Hematopoietic multipotent progenitor cell treated with erythropoietin and hydrocortisone succinate and interleukin-3 and kit ligand, for 4 days (in vitro differentiated cells): ENCODE data around the gene ISYNA1.
"Not testable (repeated sequence)": the region's sequence is repeated elsewhere in the genome, so short reads cannot be mapped to it uniquely, and the experiment has no call there.

Experiments
- DNase-seq: peaks from one replicate; pipeline ENCODE4 v3.0.0-alpha.2; 2015

The ISYNA1 gene

GRCh38 chr19:18418483-18419194 lies 19.3 kb downstream of the ISYNA1 start:
- DNase-seq: peak; percentile 74

GRCh38 chr19:18418029-18418482 lies 19.9 kb downstream of the ISYNA1 start:
- DNase-seq: no peak

DNA sequence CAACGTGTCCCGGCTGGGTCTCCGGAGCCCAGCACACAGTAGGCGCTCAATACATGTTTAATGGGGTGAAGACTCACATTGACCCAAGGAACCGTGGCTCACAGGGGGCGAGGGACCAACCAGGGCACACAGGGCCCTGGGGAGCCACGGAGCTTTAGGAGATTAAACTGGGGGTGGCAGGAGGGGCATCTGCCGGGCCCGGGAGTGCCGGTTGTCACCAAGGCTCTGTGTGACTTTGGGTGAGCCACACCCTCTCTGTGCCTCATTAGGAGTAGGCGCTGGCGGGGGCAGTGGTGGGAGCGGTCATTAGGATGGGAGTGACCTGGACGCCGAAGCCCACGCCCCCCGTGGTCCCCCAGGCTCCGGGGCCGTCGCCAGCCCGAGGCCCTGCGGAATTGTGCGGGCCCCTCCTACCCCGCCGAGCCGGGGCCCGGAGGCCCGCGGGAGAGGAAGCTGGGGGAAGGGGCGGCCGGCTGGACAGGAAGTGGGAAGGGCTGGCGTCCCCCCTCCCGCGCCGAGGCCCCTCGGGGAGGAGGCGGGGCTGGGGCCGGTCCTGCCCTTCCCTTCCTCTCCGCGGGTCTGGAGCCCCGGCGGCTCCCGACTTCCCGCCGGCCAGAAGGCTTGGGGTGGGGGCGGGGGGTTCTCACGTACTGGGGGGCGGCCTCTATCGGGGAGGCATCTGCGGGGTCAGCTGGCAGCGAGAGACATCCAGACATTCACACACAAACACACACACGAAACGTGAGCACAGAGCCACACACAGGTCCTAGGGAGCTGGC lies 20.5 kb downstream of the ISYNA1 start:
- peak; percentile 93 for DNase-seq

DNA sequence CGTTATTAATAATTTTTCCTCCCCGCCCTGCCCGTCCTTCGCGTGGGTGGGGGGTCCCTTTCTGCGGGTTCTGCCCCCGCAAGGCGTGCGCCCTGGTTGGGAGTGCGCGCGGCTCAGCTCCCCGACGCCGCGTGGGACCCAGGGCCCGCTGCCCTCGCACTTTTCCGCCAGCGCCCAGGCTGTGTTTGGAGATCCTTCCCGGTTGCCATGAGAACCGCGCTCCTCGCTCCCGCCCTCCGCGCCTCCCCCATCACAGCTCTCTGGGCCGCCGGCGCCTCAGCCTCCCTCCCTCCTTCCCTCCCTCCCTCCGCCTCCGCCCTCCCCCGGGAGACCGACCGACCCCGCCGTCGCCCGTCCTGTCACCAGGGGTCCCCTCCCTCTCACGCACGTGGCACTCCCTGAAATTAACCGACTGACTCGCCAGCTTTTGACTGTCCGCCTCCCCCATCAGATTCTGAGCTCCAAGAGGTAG lies 21.1 kb downstream of the ISYNA1 start:
- DNase-seq: peak; percentile 95

DNA sequence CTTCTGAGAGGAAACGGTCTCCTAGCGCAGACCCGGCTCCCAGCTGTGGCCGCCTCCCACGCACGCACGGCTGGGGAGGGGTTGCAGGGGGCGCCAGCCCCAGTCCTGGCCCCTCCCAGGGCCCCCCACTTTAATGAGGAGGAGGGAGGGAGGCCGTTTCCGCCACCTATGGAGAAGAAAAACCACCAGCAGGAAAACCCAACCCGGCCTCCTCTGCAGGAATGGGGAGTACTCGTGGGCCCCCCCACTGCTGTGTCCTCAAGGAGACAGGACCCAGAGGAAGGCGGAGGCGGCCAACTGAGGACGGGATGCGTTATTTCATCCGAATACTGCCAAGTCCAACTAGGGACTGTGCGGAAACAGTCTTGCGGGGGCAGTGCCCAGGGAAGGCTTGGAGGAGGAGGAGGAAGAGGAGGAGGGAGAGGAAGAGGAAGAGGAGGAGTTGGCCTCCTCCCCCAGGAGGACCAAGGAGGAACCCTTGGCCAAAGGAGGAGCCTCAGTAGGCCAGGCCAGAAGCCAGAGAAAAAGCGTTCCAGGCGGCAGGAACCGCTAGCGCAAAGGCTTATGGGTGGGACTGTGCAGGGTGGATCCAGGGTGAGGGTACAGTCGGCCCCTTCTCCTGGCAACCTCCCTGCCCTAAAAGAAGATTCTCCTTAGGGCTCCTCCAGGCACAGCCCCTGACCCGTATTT lies 22.6 kb downstream of the ISYNA1 start:
- peak; percentile 86 for DNase-seq

DNA sequence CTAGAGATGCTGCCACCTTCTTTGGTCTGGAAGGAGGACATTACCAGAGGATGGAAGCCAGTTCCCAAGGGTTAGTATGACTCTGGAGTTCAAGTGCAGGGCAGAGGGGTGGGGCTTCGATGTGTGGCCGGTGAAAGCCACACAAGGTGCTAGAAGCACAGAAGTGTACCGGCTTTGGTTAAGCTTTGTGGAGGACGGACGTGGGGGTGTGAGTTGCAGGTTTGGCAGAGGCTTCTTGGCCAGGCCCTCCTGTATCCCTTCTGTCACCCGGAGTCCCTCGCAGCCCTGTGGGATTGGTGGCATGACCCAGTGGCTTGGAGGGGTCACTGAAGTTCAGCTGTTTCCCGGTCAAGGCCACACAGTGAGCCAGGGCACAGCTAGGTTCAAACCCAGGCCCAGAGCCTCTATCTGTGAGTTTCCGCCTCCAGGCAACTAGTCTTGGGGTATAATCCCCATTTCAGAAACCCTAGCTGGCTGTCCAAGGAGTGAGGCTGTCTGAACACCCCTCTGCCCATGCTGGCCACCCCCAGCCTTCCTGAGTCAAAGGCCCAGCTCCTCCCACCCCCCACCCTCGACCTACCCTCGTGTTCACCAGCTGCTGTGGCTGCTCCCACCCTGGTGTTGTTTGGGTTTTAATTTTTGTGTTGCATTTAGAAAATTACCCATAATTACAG lies 23.3 kb downstream of the ISYNA1 start:
- DNase-seq: peak; percentile 59

GRCh38 chr19:18412610-18413239 lies 25.2 kb downstream of the ISYNA1 start:
- DNase-seq: no peak

GRCh38 chr19:18408053-18408476 lies 29.9 kb downstream of the ISYNA1 start:
- DNase-seq: peak; percentile 69

GRCh38 chr19:18406749-18407148 lies 31.2 kb downstream of the ISYNA1 start:
- no peak for DNase-seq

DNA sequence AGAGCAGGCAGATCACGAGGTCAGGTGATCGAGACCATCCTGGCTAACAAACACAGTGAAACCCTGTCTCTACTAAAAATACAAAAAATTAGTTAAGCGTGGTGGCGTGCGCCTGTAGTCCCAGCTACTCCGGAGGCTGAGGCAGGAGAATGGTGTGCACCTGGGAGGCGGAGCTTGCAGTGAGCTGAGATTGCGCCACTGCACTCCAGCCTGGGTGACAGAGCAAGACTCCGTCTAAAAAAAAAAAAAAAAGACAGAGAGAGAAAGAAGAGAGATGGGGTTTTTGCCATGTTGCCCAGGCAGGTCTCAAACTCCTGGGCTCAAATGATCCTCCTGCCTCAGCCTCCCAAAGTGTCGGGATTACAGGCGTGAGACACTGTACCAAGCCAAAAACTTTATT lies 32.2 kb downstream of the ISYNA1 start:
- DNase-seq: not testable (repeated sequence)

GRCh38 chr19:18402455-18403248 lies 35.3 kb downstream of the ISYNA1 start:
- peak; percentile 23 for DNase-seq

DNA sequence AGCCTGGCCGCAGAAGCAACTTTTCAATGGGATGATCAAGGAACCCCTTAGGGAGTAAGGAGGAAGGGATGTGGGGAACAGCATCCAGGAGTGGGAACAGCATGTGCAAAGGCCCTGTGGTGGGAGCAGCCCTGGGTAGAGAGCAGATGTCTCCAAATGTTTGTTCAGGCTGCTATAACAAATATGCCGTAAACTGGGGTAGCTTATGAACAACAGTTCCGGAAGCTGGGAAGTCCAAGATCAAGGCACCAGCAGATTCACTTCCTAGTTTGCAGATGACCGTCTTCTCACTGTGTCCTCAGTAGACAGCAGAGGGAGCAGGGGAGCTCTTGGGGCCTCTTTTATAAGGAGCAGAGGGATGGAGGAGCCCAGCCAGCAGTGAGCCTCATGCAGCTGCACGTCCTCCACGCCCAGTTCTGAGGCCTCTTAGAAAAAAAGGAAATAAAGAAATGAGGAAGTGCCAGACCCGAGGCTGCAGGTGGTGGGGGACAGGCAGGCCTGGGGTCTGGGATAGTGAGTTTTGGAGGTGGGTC lies 36.3 kb downstream of the ISYNA1 start:
- DNase-seq: peak; percentile 98

GRCh38 chr19:18399008-18399407 lies 38.9 kb downstream of the ISYNA1 start:
- peak; percentile 66 for DNase-seq

- peak; percentile 87 for DNase-seq
Observed at GRCh38 chr19:18397242-18398202, 40.4 kb downstream of the ISYNA1 start, which contains the start of gene LRRC25. TSS of gene LRRC25 (minus strand) at chr19:18397622. CDS start at chr19:18396963, 659 bp downstream.

GRCh38 chr19:18396471-18397241 lies 41.3 kb downstream of the ISYNA1 start:
- DNase-seq: no peak

- no peak for DNase-seq
Observed at GRCh38 chr19:18393836-18394235, 44.1 kb downstream of the ISYNA1 start.

GRCh38 chr19:18392926-18393325 lies 45.0 kb downstream of the ISYNA1 start:
- no peak for DNase-seq

DNA sequence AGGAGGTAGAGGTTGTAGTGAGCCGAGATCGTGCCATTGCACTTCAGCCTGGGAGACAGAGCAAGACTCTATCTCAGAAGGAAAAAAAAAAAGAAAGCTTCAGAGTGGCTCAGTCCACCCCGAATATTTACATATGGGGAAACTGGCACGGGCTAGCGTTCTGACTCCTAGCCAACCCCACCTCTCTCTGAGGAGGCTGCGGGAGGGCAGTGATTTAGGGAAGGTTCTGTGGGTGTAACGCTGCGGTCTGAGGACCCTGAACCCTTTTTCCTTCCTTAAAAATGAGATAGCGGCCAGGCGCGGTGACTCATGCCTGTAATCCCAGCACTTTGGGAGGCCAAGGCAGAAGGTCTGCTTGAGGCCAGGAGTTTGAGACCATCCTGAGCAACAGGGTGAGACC lies 45.5 kb downstream of the ISYNA1 start:
- DNase-seq: peak; percentile 86

DNA sequence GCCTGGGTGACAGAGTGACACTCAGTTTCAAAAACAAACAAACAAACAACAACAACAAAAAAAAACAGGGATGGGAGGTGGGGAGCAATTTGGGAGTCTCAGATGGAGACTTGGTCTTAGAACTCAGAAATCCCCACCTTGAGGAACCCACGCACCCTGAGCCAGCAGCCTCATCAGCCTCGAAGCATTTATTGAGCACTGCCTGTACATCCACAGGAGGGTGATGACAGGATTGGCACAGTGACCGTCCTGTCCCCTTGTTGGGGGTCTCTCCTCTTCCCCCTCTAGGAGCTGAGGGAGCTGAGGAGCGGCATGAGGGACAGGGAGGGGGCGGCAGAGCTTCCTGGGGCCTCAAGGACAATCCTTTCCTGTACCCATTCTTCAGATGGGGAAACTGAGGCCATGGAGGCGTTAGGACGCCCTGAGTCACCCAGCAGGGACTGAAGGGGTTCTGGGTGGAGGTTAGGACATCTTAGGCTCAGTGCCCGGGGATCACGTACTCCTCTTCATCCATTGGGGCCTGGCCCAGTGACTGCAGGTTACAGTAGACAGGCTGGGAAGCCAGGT lies 46.3 kb downstream of the ISYNA1 start:
- DNase-seq: no peak
